Peyer's patch (tissue), 4 donors: ENCODE measurements around the gene ZNRF1. TPM values are rescaled to one million over a fixed set of nuclear protein-coding genes. Genes with fewer than 3 reads are reported as not detected.

Experiments used
- DNase-seq, 3 donors: peaks; one replicate each; pipeline ENCODE4 v3.0.0-alpha.2; 2017 to 2019
- H3K27ac ChIP-seq, 4 donors: fragments of 200-600 bp; sonication (generic); one replicate each; pipeline ENCODE4 v1.5.1; 2016 to 2019
- H3K27me3 ChIP-seq, 2 donors: fragments of 200-600 bp; sonication (generic); one replicate each; pipeline ENCODE4 v1.5.1; 2019
- H3K36me3 ChIP-seq, 3 donors: fragments of 200-600 bp; sonication (generic); one replicate each; pipeline ENCODE4 v1.5.1; 2016 to 2019
- H3K4me1 ChIP-seq, 4 donors: fragments of 200-600 bp; sonication (generic); one replicate each; pipeline ENCODE4 v1.5.1; 2016 to 2019
- H3K4me3 ChIP-seq, 4 donors: fragments of 200-600 bp; sonication (generic); 1 replicate in 3 of 4; 2 replicates in 1 of 4; pipeline ENCODE4 v1.5.1; 2016 to 2019; ENCODE audit warnings: mild to moderate bottlenecking in 1 of 4
- H3K9me3 ChIP-seq, 4 donors: fragments of 200-600 bp; sonication (generic); one replicate each; pipeline ENCODE4 v1.5.1; 2016 to 2019; ENCODE audit warnings: mild to moderate bottlenecking in 1 of 4
- CTCF ChIP-seq, 6 experiments: fragments of 450-650 bp in 4 of 6; fragments of 200-600 bp in 2 of 6; sonication (generic) in 1 of 6; IDR thresholded peaks; one replicate each; pipeline ENCODE4 v1.5.1; 2017 to 2019; ENCODE audit warnings: antibody characterized with exemption in 6 of 6, mild to moderate bottlenecking in 3 of 6, moderate library complexity in 1 of 6
- POLR2A ChIP-seq, 2 donors: fragments of 450-650 bp; IDR thresholded peaks; one replicate each; pipeline ENCODE4 v1.5.1; 2017; ENCODE audit warnings: antibody characterized with exemption in 2 of 2, mild to moderate bottlenecking in 2 of 2, moderate library complexity in 2 of 2
- total RNA-seq, 4 donors: library from RNA; depleted of rRNA; stranded (reverse); fragments of >200 nt; gene quantifications; one replicate each; pipeline ENCODE4 v1.1.0, GENCODE V29; 2016

ZNRF1 gene
- 10 to 100 TPM; 10.7 to 32.7 (median 16.4) TPM for total RNA-seq

- Histone ChIP-seq H3K36me3 (no peaks in the 10 kb centered on the region), H3K9me3 (no peaks in the 10 kb centered on the region), H3K4me3 (peak within 1 kb of the TSS; percentile 67 to 99 (median 75)), H3K27ac (peak within 1 kb of the TSS; percentile 65 to 90 (median 77)), H3K27me3 (no peaks in the 10 kb centered on the region), H3K4me1 (peaks cover 0 to 28% (median 8%) of the 10 kb centered on the region in 4 donors)
- DNase-seq, result peak; percentile 64 to 91 (median 89)
- TF ChIP-seq POLR2A (IDR thresholded peaks at IDR 0.05) (peak in 1 of 2 donors; percentile 64), CTCF (IDR thresholded peaks at IDR 0.05) (peak; percentile 41 to 88 (median 80))
Observed at GRCh38 chr16:74998481-74999218, at the start of gene ZNRF1. TSS of gene ZNRF1 (plus strand) at chr16:74999024. CDS start at chr16:74999672, 648 bp downstream.

GRCh38 chr16:74949309-74949708, 49.5 kb upstream of the ZNRF1 start:
- TF ChIP-seq POLR2A (IDR thresholded peaks at IDR 0.05) (no peak), CTCF (IDR thresholded peaks at IDR 0.05) (no peak)
- Histone ChIP-seq H3K4me1 (no peaks in the 10 kb centered on the region), H3K27ac (no peak overlapping the region), H3K27me3 (no peaks in the 10 kb centered on the region), H3K36me3 (peaks cover 0 to 65% (median 0%) of the 10 kb centered on the region in 3 donors), H3K4me3 (no peak overlapping the region), H3K9me3 (no peaks in the 10 kb centered on the region)
- no peak for DNase-seq

- H3K36me3 ChIP-seq, result peaks cover 0 to 68% (median 0%) of the 10 kb centered on the region in 3 donors
- no peak overlapping the region for H3K27ac ChIP-seq
- H3K27me3 ChIP-seq, result no peaks in the 10 kb centered on the region
- H3K4me1 ChIP-seq, result no peaks in the 10 kb centered on the region
- no peak for DNase-seq
- TF ChIP-seq POLR2A (IDR thresholded peaks at IDR 0.05) (no peak), CTCF (IDR thresholded peaks at IDR 0.05) (no peak)
- H3K4me3 ChIP-seq, result no peak overlapping the region
- no peaks in the 10 kb centered on the region for H3K9me3 ChIP-seq
Observed at GRCh38 chr16:74950511-74950910, 48.3 kb upstream of the ZNRF1 start.

GRCh38 chr16:74951206-74951605, 47.6 kb upstream of the ZNRF1 start:
- Histone ChIP-seq H3K27ac (no peak overlapping the region), H3K4me1 (no peaks in the 10 kb centered on the region), H3K27me3 (no peaks in the 10 kb centered on the region), H3K4me3 (no peak overlapping the region), H3K9me3 (no peaks in the 10 kb centered on the region), H3K36me3 (peaks cover 0 to 73% (median 0%) of the 10 kb centered on the region in 3 donors)
- TF ChIP-seq POLR2A (IDR thresholded peaks at IDR 0.05), result no peak
- no peak for TF ChIP-seq CTCF (IDR thresholded peaks at IDR 0.05)
- DNase-seq, result no peak

- H3K9me3 ChIP-seq, result no peaks in the 10 kb centered on the region
- H3K27me3 ChIP-seq, result no peaks in the 10 kb centered on the region
- H3K27ac ChIP-seq, result no peak overlapping the region
- H3K4me3 ChIP-seq, result no peak overlapping the region
- DNase-seq, result no peak
- H3K4me1 ChIP-seq, result no peaks in the 10 kb centered on the region
- H3K36me3 ChIP-seq, result peaks cover 0 to 70% (median 0%) of the 10 kb centered on the region in 3 donors
- TF ChIP-seq POLR2A (IDR thresholded peaks at IDR 0.05), result no peak
- TF ChIP-seq CTCF (IDR thresholded peaks at IDR 0.05), result no peak
Observed at GRCh38 chr16:74951681-74952080, 47.1 kb upstream of the ZNRF1 start.
